Activated T-helper 2 cell treated with anti-CD3 and anti-CD28 coated beads, Interferon-gamma antibody, Interleukin-2, Interleukin-4, amounts not matched to agents 10 μg/mL and 5 μg/mL and 100 μg/mL, durations not matched to agents 14 hours and 24 hours and 36 hours (primary cell): ENCODE data around the gene CPO. TPM values are rescaled to one million over a fixed set of nuclear protein-coding genes. Genes with fewer than 3 reads are reported as not detected.
"Not testable (repeated sequence)": the region's sequence is repeated elsewhere in the genome, so short reads cannot be mapped to it uniquely, and the experiment has no call there.

ENCODE experiments used
- DNase-seq: peaks from one replicate; pipeline ENCODE4 v3.0.0; 2021; ENCODE audit warnings: low spot score
- H3K27ac Mint-ChIP-seq: one replicate; pipeline ENCODE4 v1.8.0; 2021; ENCODE audit warnings: mixed read lengths
- H3K27me3 Mint-ChIP-seq: one replicate; pipeline ENCODE4 v1.8.0; 2021; ENCODE audit warnings: low read depth, mixed read lengths
- H3K36me3 Mint-ChIP-seq: one replicate; pipeline ENCODE4 v1.8.0; 2021; ENCODE audit warnings: low read depth, mixed read lengths
- H3K4me1 Mint-ChIP-seq: one replicate; pipeline ENCODE4 v1.8.0; 2021; ENCODE audit warnings: low read depth, mixed read lengths
- H3K4me3 Mint-ChIP-seq: one replicate; pipeline ENCODE4 v1.8.0; 2021; ENCODE audit warnings: low read depth, mild to moderate bottlenecking, moderate library complexity, mixed read lengths
- H3K9me3 Mint-ChIP-seq: one replicate; pipeline ENCODE4 v1.8.0; 2021; ENCODE audit warnings: mixed read lengths
- intact Hi-C: fragments of 100-400 bp; cut with micrococcal nuclease; formaldehyde crosslinking; loops from one replicate; pipeline ENCODE4 v1.15.1; 2023
- total RNA-seq: library from RNA; stranded (reverse); gene quantifications from 2 replicates; pipeline ENCODE4 v1.2.3, GENCODE V29; 2022

Gene CPO
- total RNA-seq, 1 donor from 2014 or later = not detected

GRCh38 chr2:206942592-206943478 is 3.5 kb downstream of the CPO start:
- peaks cover 2% of the 10 kb centered on the region for H3K4me1 Mint-ChIP-seq
- H3K4me3 Mint-ChIP-seq = no peak overlapping the region
- H3K27me3 Mint-ChIP-seq = peaks cover 1% of the 10 kb centered on the region
- no peak overlapping the region for H3K27ac Mint-ChIP-seq
- H3K9me3 Mint-ChIP-seq = no peaks in the 10 kb centered on the region
- DNase-seq = no peak
- H3K36me3 Mint-ChIP-seq = no peaks in the 10 kb centered on the region
- intact Hi-C loops = no loop called here

- H3K27ac Mint-ChIP-seq, H3K36me3 Mint-ChIP-seq, H3K4me3 Mint-ChIP-seq, intact Hi-C loops, H3K27me3 Mint-ChIP-seq, H3K4me1 Mint-ChIP-seq, DNase-seq: not testable (repeated sequence)
- peaks cover 19% of the 10 kb centered on the region for H3K9me3 Mint-ChIP-seq
These were observed 14.1 kb downstream of the CPO start for GRCh38 chr2:206953404-206953803.

- no peak overlapping the region for H3K27ac Mint-ChIP-seq
- H3K4me1 Mint-ChIP-seq = peaks cover 8% of the 10 kb centered on the region
- intact Hi-C loops = no loop called here
- H3K27me3 Mint-ChIP-seq = no peaks in the 10 kb centered on the region
- H3K36me3 Mint-ChIP-seq = no peaks in the 10 kb centered on the region
- no peak overlapping the region for H3K4me3 Mint-ChIP-seq
- no peak for DNase-seq
- H3K9me3 Mint-ChIP-seq = peaks cover 19% of the 10 kb centered on the region
These were observed 15.9 kb downstream of the CPO start for GRCh38 chr2:206955253-206955652.

GRCh38 chr2:206958261-206958660 is 18.9 kb downstream of the CPO start:
- Mint-ChIP-seq H3K27ac (no peak overlapping the region), H3K4me1 (peaks cover 8% of the 10 kb centered on the region), H3K36me3 (no peaks in the 10 kb centered on the region), H3K9me3 (peaks cover 14% of the 10 kb centered on the region), H3K27me3 (no peaks in the 10 kb centered on the region), H3K4me3 (no peak overlapping the region)
- intact Hi-C loops = no loop called here
- no peak for DNase-seq

DNA sequence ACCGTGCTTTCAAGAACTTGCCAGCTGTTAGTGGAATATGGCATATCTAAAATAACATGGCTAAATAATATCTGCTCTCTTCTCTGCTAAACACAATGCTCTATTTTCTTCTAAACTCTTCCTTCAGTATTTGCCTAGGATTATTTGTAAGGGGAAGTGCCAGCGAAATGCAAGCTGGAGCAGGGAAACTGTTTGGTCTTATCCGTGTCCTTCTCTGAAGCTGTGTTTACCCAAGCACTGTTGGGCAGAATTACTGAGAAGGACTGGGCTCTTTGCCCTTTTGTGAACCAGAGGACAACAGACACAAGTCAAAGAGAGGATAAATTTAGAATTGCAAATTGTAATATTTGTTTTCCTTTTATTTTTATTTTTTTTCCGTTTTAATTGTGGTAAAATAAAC is 23.6 kb downstream of the CPO start:
- H3K4me1 Mint-ChIP-seq = peaks cover 7% of the 10 kb centered on the region
- H3K27ac Mint-ChIP-seq = no peak overlapping the region
- no peak for DNase-seq
- H3K9me3 Mint-ChIP-seq = no peaks in the 10 kb centered on the region
- intact Hi-C loops = no loop called here
- H3K27me3 Mint-ChIP-seq = peaks cover 4% of the 10 kb centered on the region
- no peaks in the 10 kb centered on the region for H3K36me3 Mint-ChIP-seq
- H3K4me3 Mint-ChIP-seq = no peak overlapping the region

DNA sequence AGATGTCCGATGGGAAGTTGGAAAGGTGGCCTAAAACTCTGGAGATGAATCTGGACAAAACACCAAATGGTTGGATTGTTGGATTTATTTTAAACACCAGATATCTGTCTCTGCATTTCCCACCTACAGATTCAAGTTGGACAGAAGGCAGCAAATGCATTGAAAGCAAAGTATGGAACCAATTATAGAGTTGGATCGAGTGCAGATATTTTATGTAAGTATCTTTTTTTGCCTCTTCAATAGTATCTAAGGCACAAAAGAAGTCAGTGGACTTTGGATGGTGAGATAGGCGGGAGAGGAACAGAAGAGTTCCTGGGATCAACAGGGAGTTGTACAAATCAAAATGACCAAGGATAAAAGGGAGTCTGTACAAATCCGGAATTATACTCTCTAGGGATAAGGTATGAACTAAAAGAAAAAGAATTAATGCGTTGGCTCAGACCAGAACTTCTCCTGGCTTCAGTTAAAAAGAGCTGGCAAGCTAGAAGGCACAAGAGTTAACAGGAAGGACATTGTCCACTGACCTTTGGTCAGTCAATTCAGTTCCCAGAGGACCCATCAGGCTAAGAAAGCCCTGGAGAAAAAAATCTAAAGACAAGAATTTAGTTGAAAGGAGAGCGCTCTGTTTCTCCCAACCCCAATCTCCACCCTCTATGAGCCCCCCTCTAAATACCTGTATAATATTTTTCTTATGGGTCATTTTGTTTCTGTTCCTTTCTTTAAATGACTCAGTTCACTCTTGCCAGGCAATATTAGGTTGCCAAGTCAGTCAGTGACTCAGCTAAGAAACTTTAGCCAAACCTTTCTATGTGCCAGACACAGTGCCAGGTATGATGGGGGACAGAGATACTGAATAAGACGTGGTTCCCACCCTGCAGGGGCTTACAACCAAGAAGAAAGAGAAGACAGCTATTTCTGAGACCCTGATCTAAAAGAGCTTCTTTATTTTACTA is 29.1 kb downstream of the CPO start:
- Mint-ChIP-seq H3K4me3 (no peak overlapping the region), H3K27me3 (peaks cover 14% of the 10 kb centered on the region), H3K4me1 (peaks cover 7% of the 10 kb centered on the region), H3K9me3 (no peaks in the 10 kb centered on the region), H3K27ac (no peak overlapping the region), H3K36me3 (no peaks in the 10 kb centered on the region)
- intact Hi-C loops = no loop called here
- no peak for DNase-seq

- peaks cover 4% of the 10 kb centered on the region for H3K4me1 Mint-ChIP-seq
- no peak overlapping the region for H3K27ac Mint-ChIP-seq
- H3K36me3 Mint-ChIP-seq = no peaks in the 10 kb centered on the region
- intact Hi-C loops = no loop called here
- no peak overlapping the region for H3K4me3 Mint-ChIP-seq
- no peaks in the 10 kb centered on the region for H3K9me3 Mint-ChIP-seq
- peaks cover 14% of the 10 kb centered on the region for H3K27me3 Mint-ChIP-seq
- no peak for DNase-seq
These were observed 29.9 kb downstream of the CPO start for GRCh38 chr2:206969192-206969591.

- peaks cover 18% of the 10 kb centered on the region for H3K27me3 Mint-ChIP-seq
- DNase-seq = no peak
- H3K4me3 Mint-ChIP-seq = no peak overlapping the region
- no peaks in the 10 kb centered on the region for H3K4me1 Mint-ChIP-seq
- intact Hi-C loops = no loop called here
- H3K36me3 Mint-ChIP-seq = no peaks in the 10 kb centered on the region
- no peak overlapping the region for H3K27ac Mint-ChIP-seq
- peaks cover 5% of the 10 kb centered on the region for H3K9me3 Mint-ChIP-seq
These were observed 31.5 kb downstream of the CPO start for GRCh38 chr2:206970589-206971360.

DNA sequence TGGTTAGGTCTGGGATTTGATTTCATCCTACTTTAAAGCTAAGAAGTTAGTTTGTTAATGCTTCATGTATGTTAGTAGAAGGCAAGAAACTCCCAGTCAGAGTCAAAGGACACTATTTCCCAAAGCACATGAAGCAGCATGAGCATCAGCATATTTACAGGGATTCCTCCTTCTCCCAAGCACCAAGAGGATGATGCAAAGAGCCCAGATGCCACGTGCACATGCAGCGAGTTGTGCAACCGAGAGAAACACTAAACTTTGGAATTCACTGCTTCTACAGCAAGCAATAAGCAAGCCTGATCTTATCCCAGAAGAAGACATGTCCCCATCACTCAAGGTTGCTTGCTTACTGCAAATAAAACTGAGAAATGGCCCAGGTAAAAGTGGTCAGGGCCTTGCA is 32.5 kb downstream of the CPO start:
- no peak for DNase-seq
- intact Hi-C loops = no loop called here
- Mint-ChIP-seq H3K36me3 (no peaks in the 10 kb centered on the region), H3K4me1 (no peaks in the 10 kb centered on the region), H3K27me3 (peaks cover 18% of the 10 kb centered on the region), H3K4me3 (no peak overlapping the region), H3K9me3 (peaks cover 5% of the 10 kb centered on the region), H3K27ac (no peak overlapping the region)

DNA sequence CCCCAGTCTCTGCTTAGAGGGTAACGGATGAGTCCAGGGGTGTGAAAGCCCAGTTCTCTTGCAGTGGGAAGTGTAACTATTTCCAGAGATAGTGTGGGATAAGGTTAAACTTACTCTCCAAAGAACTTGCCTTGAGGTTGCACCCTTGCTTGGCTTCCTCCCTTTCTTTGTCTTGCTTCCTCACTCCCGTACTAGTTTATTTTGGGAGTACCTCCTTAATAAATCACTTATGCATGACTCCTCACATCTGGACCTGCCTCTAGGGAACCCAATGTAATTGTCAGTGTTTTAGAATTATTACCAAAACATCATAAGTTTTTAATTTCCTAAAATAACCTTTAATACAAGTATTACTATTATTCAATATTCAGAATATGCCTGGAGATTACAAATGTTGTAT is 35.2 kb downstream of the CPO start:
- no peak for DNase-seq
- intact Hi-C loops = no loop called here
- Mint-ChIP-seq H3K27me3 (peaks cover 23% of the 10 kb centered on the region), H3K36me3 (no peaks in the 10 kb centered on the region), H3K4me3 (no peak overlapping the region), H3K27ac (no peak overlapping the region), H3K9me3 (peaks cover 5% of the 10 kb centered on the region), H3K4me1 (no peaks in the 10 kb centered on the region)

- peaks cover 15% of the 10 kb centered on the region for H3K27me3 Mint-ChIP-seq
- H3K4me3 Mint-ChIP-seq = no peak overlapping the region
- H3K9me3 Mint-ChIP-seq = peaks cover 5% of the 10 kb centered on the region
- DNase-seq = no peak
- peaks cover 10% of the 10 kb centered on the region for H3K4me1 Mint-ChIP-seq
- intact Hi-C loops = no loop called here
- H3K36me3 Mint-ChIP-seq = no peaks in the 10 kb centered on the region
- H3K27ac Mint-ChIP-seq = no peak overlapping the region
These were observed 39.4 kb downstream of the CPO start for GRCh38 chr2:206978746-206979145.

DNA sequence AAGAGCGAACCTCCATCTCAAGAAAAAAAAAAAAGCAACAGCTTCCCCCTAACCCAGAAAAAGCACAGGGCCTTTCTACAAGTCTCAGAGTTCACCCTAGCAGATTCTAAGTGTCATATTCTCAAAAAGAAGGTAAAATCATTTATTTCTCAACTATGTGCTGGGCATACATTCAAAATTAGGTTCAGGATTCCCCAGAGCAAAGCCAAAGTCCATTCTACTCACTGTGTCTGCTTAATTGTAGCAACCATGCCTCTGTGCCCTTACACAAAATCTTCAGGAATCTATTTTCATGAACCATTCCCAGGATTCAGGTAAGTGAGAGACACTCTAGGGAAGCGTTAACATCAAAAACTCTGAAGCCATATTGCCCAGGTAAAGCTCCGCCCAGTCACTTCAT is 40.0 kb downstream of the CPO start:
- intact Hi-C loops = no loop called here
- Mint-ChIP-seq H3K27me3 (peaks cover 15% of the 10 kb centered on the region), H3K4me3 (no peak overlapping the region), H3K4me1 (peaks cover 14% of the 10 kb centered on the region), H3K36me3 (no peaks in the 10 kb centered on the region), H3K9me3 (peaks cover 5% of the 10 kb centered on the region), H3K27ac (no peak overlapping the region)
- no peak for DNase-seq
